KOPT-K1 (cell line): ENCODE measurements around the gene SCAF8.
"Not testable (repeated sequence)": the region's sequence is repeated elsewhere in the genome, so short reads cannot be mapped to it uniquely, and the experiment has no call there.

Experiments used
- H3K27ac ChIP-seq: fragments of 200-600 bp; sonication (generic); 2 replicates; pipeline ENCODE4 v1.5.1; 2016; ENCODE audit warnings: antibody characterized with exemption, mild to moderate bottlenecking, low read depth, low read length; ENCODE audit not compliant: poor library complexity, severe bottlenecking
- H3K36me3 ChIP-seq: fragments of 200-600 bp; sonication (generic); 2 replicates; pipeline ENCODE4 v1.5.1; 2017; ENCODE audit warnings: antibody characterized with exemption, mild to moderate bottlenecking, low read length, moderate library complexity; ENCODE audit not compliant: insufficient read depth
- H3K9me3 ChIP-seq: fragments of 200-600 bp; sonication (generic); 2 replicates; pipeline ENCODE4 v1.5.1; 2017; ENCODE audit warnings: antibody characterized with exemption, low read length, mild to moderate bottlenecking; ENCODE audit not compliant: insufficient read depth, poor library complexity, severe bottlenecking

SCAF8 gene

GRCh38 chr6:154733183-154733625, at the start of gene SCAF8:
SCAF8 (plus strand) TSS chr6:154733416; CDS start chr6:154733901, 485 bp downstream.
- peaks cover 21% of the 10 kb centered on the region for H3K36me3 ChIP-seq
- H3K9me3 ChIP-seq = no peaks in the 10 kb centered on the region
- peak within 1 kb of the TSS; percentile 98 for H3K27ac ChIP-seq

GRCh38 chr6:154683756-154684523, 49.3 kb upstream of the SCAF8 start:
- Histone ChIP-seq H3K27ac (no peak overlapping the region), H3K36me3 (no peaks in the 10 kb centered on the region)

GRCh38 chr6:154686162-154686561, 47.1 kb upstream of the SCAF8 start:
- Histone ChIP-seq H3K9me3 (no peaks in the 10 kb centered on the region), H3K36me3 (no peaks in the 10 kb centered on the region), H3K27ac (no peak overlapping the region)

More at GRCh38 chr6:154683756-154684523, 49.3 kb upstream of the SCAF8 start:
- H3K9me3 ChIP-seq = no peaks in the 10 kb centered on the region

- H3K36me3 ChIP-seq = no peaks in the 10 kb centered on the region
- no peak overlapping the region for H3K27ac ChIP-seq
- H3K9me3 ChIP-seq = no peaks in the 10 kb centered on the region
Measured at GRCh38 chr6:154689493-154690255, 43.5 kb upstream of the SCAF8 start.

- no peaks in the 10 kb centered on the region for H3K36me3 ChIP-seq
- H3K9me3 ChIP-seq = no peaks in the 10 kb centered on the region
- H3K27ac ChIP-seq = no peak overlapping the region
Measured at GRCh38 chr6:154690857-154691256, 42.4 kb upstream of the SCAF8 start.

- H3K9me3 ChIP-seq = no peaks in the 10 kb centered on the region
- H3K27ac ChIP-seq = no peak overlapping the region
- no peaks in the 10 kb centered on the region for H3K36me3 ChIP-seq
Measured at GRCh38 chr6:154696661-154697060, 36.6 kb upstream of the SCAF8 start.

GRCh38 chr6:154703124-154703523, 30.1 kb upstream of the SCAF8 start:
- Histone ChIP-seq H3K36me3 (no peaks in the 10 kb centered on the region), H3K9me3 (no peaks in the 10 kb centered on the region), H3K27ac (no peak overlapping the region)

- Histone ChIP-seq H3K36me3 (no peaks in the 10 kb centered on the region), H3K9me3 (no peaks in the 10 kb centered on the region), H3K27ac (no peak overlapping the region)
Measured at GRCh38 chr6:154705471-154706113, 27.6 kb upstream of the SCAF8 start.

GRCh38 chr6:154706389-154706788, 26.8 kb upstream of the SCAF8 start:
- H3K36me3 ChIP-seq = no peaks in the 10 kb centered on the region
- H3K9me3 ChIP-seq = no peaks in the 10 kb centered on the region
- H3K27ac ChIP-seq = no peak overlapping the region

GRCh38 chr6:154709621-154710020, 23.6 kb upstream of the SCAF8 start:
- Histone ChIP-seq H3K36me3 (no peaks in the 10 kb centered on the region), H3K9me3 (no peaks in the 10 kb centered on the region), H3K27ac (no peak overlapping the region)

GRCh38 chr6:154710689-154711088, 22.5 kb upstream of the SCAF8 start:
- no peaks in the 10 kb centered on the region for H3K9me3 ChIP-seq
- no peak overlapping the region for H3K27ac ChIP-seq
- H3K36me3 ChIP-seq = no peaks in the 10 kb centered on the region

- Histone ChIP-seq H3K27ac (no peak overlapping the region), H3K9me3 (peaks cover 13% of the 10 kb centered on the region), H3K36me3 (no peaks in the 10 kb centered on the region)
Measured at GRCh38 chr6:154715446-154715845, 17.8 kb upstream of the SCAF8 start.

GRCh38 chr6:154716350-154716749, 16.9 kb upstream of the SCAF8 start:
- not testable (repeated sequence) for H3K36me3 ChIP-seq, H3K27ac ChIP-seq
- peaks cover 22% of the 10 kb centered on the region for H3K9me3 ChIP-seq

- H3K27ac ChIP-seq = no peak overlapping the region
Measured at GRCh38 chr6:154719433-154719832, 13.8 kb upstream of the SCAF8 start.

GRCh38 chr6:154719854-154720253, 13.4 kb upstream of the SCAF8 start:
- Histone ChIP-seq H3K27ac (no peak overlapping the region), H3K9me3 (peaks cover 23% of the 10 kb centered on the region), H3K36me3 (no peaks in the 10 kb centered on the region)

More at GRCh38 chr6:154719433-154719832, 13.8 kb upstream of the SCAF8 start:
- Histone ChIP-seq H3K36me3 (no peaks in the 10 kb centered on the region), H3K9me3 (peaks cover 23% of the 10 kb centered on the region)
